Measurements from ENCODE around the gene FAAP24. TPM values are rescaled to one million over a fixed set of nuclear protein-coding genes. Genes with fewer than 3 reads are reported as not detected.
"Not testable (repeated sequence)": the region's sequence is repeated elsewhere in the genome, so short reads cannot be mapped to it uniquely, and the experiment has no call there.

The FAAP24 gene
- total RNA-seq, 2 experiments from 2014 or later = 7.3 to 8.3 TPM

DNA sequence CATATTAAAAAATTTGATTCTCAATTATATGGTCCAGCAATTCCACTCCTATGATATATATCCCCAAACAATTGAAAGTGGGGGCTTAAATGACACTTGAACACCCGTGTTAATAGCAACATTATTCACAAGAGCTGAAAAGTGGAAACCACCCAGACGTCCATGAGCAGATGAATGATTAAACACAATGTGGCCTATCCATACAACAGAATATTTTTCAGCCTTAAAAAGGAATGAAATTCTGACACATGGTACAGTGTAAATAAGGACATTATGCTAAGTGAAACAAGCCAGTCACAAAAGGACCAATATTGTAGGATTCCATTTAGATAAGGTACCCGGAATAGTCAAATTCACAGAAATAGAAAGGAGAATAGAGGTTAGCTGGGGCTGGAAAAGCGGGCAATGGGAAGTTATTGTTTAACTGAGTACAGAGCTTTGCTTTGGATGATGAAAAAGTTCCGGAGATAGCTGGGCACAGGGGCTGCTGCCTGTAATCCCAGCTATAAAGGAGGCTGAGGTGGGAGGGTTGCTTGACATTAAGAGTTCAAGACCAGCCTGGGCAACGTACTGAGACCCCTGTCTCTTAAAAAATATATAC is 31.5 kb downstream of the FAAP24 start:
- H3K4me3 Mint-ChIP-seq; POLR2A ChIA-PET; H3K27me3 Mint-ChIP-seq; CTCF ChIA-PET; H3K9me3 Mint-ChIP-seq; H3K36me3 Mint-ChIP-seq (ENCODE audit: low read depth); DNase-seq: not testable (repeated sequence)
- Mint-ChIP-seq H3K4me1 (peaks cover 23% of the 10 kb centered on the region), H3K27ac (peak overlapping the region; percentile 9)

DNA sequence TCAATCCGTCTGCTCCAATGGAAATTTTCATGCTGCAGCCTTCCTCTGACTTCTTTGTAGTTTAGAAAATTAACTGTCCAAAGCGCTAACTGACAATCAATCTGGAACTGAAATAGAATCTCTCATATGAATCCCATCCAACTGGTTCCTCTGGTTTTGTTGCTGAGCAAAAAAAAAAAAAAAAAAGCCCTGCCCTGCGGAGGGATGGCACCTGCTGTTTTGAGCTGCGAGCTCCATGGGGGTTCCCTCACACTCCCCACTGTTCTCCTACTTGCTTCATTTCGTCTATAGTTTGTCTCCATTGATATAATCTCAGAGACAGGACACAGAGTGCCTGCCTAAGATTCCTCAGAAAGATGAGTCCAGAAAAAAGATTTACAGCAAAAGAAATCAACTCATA is 33.4 kb downstream of the FAAP24 start:
- POLR2A ChIA-PET = no interaction called here

DNA sequence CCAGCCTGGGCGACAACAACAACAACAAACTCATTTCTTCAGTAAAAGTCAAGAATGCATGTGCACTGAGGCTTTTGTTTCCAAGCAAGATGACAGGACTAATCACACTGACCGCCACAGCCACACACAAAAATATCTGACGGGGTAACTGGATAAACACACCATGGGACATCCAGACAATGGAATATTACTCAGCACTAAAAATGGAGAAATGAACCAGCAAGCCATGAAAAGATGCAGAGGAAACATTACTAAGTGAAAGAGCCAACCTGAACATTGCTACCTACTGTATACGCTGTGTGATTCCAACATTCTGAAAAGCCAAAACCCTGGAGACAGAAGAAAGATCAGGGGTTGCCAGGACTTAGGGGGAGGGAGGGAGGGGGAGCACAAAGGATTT is 36.7 kb downstream of the FAAP24 start:
- no peaks in the 10 kb centered on the region for H3K36me3 Mint-ChIP-seq (ENCODE audit: low read depth)
- H3K27ac Mint-ChIP-seq = no peak overlapping the region
- H3K9me3 Mint-ChIP-seq = no peaks in the 10 kb centered on the region
- CTCF ChIA-PET = no interaction called here
- POLR2A ChIA-PET = no interaction called here
- no peaks in the 10 kb centered on the region for H3K4me1 Mint-ChIP-seq
- no peaks in the 10 kb centered on the region for H3K27me3 Mint-ChIP-seq
- no peak overlapping the region for H3K4me3 Mint-ChIP-seq
- no peak for DNase-seq

More for the DNA sequence above, 33.4 kb downstream of the FAAP24 start:
- Mint-ChIP-seq H3K4me1 (peaks cover 7% of the 10 kb centered on the region), H3K27me3 (no peaks in the 10 kb centered on the region), H3K4me3 (no peak overlapping the region), H3K36me3 (ENCODE audit: low read depth) (peaks cover 2% of the 10 kb centered on the region), H3K9me3 (no peaks in the 10 kb centered on the region), H3K27ac (no peak overlapping the region)
- DNase-seq = no peak
- CTCF ChIA-PET = interaction anchor here (0.7 kb wide), 1 partner anchor 126 kb away, joined by 4 read pairs; no protein-coding TSS in a partner anchor

DNA sequence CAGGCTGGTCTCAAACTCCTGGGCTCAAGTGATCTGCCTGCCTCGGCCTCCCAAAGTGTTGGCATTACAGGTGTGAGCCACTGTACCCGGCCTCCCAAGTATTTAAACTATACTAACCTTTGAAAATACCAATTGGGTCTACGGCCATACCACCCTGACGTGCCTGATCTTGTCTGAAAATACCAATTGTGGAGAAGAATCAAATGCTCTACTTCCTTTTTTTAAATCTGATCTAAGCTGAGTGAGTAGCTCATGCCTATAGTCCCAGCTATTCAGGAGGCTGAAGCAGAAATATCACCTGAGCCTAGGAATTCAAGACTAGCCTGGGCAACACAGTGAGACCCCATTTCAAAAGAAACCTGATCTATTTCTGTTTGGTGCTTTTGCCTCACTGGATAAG is 38.8 kb downstream of the FAAP24 start:
- POLR2A ChIA-PET; H3K4me1 Mint-ChIP-seq; H3K4me3 Mint-ChIP-seq; CTCF ChIA-PET; H3K9me3 Mint-ChIP-seq; H3K36me3 Mint-ChIP-seq (ENCODE audit: low read depth); DNase-seq; H3K27me3 Mint-ChIP-seq; H3K27ac Mint-ChIP-seq: not testable (repeated sequence)

DNA sequence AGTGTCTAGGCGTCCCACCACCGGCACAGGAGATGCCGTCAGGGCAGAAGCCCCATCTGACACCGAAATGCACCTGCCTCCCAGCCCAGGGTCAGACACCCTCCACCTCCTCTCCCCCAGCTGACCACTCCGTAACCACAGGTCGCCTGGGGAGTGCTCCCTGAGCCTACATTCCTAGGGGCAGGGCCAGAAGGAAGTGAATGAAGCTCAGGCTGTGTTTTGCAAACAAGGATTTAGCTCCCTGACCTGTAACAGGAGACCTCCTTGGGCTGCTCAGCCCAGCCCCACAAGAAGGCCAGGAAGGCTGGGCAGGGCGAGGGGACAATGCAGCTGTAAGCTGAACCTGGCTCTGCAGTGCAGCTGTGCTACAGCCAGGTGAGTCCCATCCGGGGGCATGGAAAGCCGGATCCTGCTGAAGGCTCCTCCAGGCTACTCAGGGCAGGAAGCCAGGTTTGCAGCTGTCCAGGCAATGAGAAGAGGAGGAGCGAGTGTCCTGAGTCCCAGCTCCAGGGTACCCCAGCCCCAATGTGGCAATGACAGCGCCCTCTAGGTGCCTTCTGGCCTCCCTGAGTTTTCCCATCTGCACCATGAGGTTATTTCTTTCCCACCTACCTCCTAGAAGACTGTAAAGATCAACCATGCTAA is 50.6 kb downstream of the FAAP24 start:
- ChIA-PET CTCF (no interaction called here), POLR2A (no interaction called here)
- no peak overlapping the region for H3K4me3 Mint-ChIP-seq
- no peaks in the 10 kb centered on the region for H3K36me3 Mint-ChIP-seq (ENCODE audit: low read depth)
- no peaks in the 10 kb centered on the region for H3K4me1 Mint-ChIP-seq
- DNase-seq = no peak
- no peaks in the 10 kb centered on the region for H3K27me3 Mint-ChIP-seq
- no peak overlapping the region for H3K27ac Mint-ChIP-seq
- no peaks in the 10 kb centered on the region for H3K9me3 Mint-ChIP-seq

DNA sequence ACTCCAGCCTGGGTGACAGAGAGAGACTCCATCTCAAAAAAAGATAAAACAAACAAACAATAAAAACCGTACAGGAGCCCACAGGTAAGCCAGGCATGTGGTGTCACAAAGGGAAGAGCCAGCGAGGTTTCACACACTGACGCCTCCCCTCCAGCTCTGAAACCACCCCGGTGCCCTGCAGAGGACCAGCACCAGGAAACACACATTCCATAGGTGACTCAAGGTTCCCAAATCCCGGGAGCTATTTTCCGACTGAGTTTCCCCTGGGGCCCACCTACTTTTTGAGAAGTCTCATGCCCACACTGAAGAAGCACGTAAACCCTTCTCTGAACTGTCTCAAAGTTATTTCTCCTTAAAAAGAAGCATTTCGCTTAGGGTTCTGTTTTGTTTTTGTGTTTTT is 52.4 kb downstream of the FAAP24 start:
- CTCF ChIA-PET = interaction anchor here (1.2 kb wide), 1 partner anchor 49 kb away, joined by 3 read pairs; no protein-coding TSS in a partner anchor
- H3K4me1 Mint-ChIP-seq = no peaks in the 10 kb centered on the region
- POLR2A ChIA-PET = no interaction called here
- no peaks in the 10 kb centered on the region for H3K27me3 Mint-ChIP-seq
- no peak overlapping the region for H3K4me3 Mint-ChIP-seq
- H3K36me3 Mint-ChIP-seq (ENCODE audit: low read depth) = no peaks in the 10 kb centered on the region
- DNase-seq = no peak
- no peak overlapping the region for H3K27ac Mint-ChIP-seq
- H3K9me3 Mint-ChIP-seq = peaks cover 4% of the 10 kb centered on the region

DNA sequence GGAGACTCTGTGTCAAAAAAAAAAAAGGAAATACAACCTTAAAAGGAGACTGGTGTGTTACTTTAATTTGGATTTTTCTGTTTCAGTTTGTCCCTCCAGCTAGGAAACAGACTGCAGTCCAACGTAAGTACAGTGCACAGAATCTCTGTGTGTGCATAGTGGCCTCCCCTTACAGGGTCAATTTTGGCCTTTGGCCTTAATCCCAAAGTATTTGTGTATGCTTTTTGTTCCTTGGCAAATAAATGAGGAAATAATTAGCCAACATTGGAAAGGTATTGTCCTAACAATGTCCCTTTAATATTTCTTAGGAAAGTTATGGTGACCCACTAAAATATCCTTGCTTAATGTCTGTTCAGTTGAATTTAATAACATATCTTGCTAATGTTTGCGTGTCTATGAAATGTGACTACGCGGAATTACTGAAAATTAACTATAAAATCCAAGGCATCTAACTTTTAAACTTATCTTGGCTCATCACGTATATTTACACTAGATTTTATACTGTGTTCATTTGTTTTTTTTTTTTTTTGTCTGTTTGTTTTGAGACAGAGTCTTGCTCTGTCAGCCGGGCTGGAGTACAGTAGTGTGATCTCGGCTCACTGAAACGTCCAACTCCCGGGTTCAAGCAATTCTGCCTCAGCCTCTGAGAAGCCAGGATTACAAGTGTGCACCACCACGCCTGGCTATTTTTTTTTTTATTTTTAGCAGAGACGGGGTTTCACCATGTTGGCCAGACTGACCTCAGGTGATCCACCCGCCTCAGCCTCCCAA is 53.6 kb downstream of the FAAP24 start:
- POLR2A ChIA-PET; H3K9me3 Mint-ChIP-seq; H3K4me1 Mint-ChIP-seq; DNase-seq; H3K27ac Mint-ChIP-seq; H3K36me3 Mint-ChIP-seq (ENCODE audit: low read depth); H3K27me3 Mint-ChIP-seq; CTCF ChIA-PET; H3K4me3 Mint-ChIP-seq: not testable (repeated sequence)

DNA sequence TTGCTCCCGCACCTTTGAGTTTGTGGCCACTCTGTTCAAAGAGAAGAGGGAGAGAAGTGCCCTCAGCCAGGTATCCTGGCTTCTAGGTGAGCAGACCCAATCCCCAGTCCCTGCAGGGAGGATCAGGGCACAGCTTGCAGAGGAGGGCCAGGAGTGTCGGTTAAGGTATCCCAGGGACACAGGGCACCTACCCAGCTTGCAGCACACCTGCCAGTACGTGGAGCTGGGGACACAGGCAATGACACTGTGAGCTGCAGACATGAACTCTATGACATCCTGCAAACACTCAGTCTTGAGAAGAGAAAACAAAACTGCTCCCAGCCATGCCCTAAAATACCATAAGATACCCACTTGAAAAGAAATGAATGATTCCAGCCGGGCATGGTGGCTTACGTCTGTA is 54.6 kb downstream of the FAAP24 start:
- H3K4me3 Mint-ChIP-seq; DNase-seq; H3K36me3 Mint-ChIP-seq (ENCODE audit: low read depth); H3K4me1 Mint-ChIP-seq; H3K27ac Mint-ChIP-seq; H3K27me3 Mint-ChIP-seq; POLR2A ChIA-PET; H3K9me3 Mint-ChIP-seq; CTCF ChIA-PET: not testable (repeated sequence)

Other genes with a start within 250 kb of the FAAP24 start
- gene SLC7A9, start 102.5 kb upstream of the FAAP24 start, total RNA-seq = under 1 TPM; 0.27 to 0.45 TPM
- 10 to 100 TPM; 18.7 to 25.9 TPM for gene CEP89, start 284 bp upstream of the FAAP24 start, total RNA-seq
- 1 to 10 TPM; 1.4 TPM for gene RHPN2, start 92.6 kb downstream of the FAAP24 start, total RNA-seq
- 10 to 100 TPM; 14.7 to 14.9 TPM for gene GPATCH1, start 108.9 kb downstream of the FAAP24 start, total RNA-seq
- gene WDR88, start 159.9 kb downstream of the FAAP24 start, total RNA-seq = under 1 TPM in 1 of 2 experiments, not detected in 1; 0.27 TPM
- under 1 TPM; 0.08 to 0.20 TPM for gene LRP3, start 222.1 kb downstream of the FAAP24 start, total RNA-seq